GM19043 (cell line): ENCODE measurements around the gene WASF2.
"Not testable (repeated sequence)": the region's sequence is repeated elsewhere in the genome, so short reads cannot be mapped to it uniquely, and the experiment has no call there.

Experiments
- ATAC-seq: cut with Tn5 transposase; IDR thresholded peaks from one replicate; pipeline ENCODE4 v1.9.1; 2021; ENCODE audit warnings: low read depth; ENCODE audit not compliant: unreplicated experiment

The WASF2 gene

DNA sequence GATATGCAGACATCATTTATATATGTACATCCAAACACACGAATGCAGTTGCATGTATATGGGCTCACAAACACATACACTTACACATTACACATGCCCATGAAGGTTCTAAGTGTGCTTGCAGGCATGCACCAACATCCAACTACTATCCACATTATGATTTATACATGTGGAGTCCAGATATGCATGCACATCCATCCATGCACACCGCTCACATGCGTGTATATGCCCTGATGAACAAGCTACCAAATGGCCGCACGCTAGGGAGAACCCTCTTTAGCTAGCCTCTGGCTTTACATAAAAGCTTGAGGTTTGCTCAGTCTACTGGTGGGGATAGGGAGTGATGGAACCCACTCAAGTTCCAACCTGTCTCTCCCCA is 89.0 kb downstream of the WASF2 start:
- no peak for ATAC-seq

DNA sequence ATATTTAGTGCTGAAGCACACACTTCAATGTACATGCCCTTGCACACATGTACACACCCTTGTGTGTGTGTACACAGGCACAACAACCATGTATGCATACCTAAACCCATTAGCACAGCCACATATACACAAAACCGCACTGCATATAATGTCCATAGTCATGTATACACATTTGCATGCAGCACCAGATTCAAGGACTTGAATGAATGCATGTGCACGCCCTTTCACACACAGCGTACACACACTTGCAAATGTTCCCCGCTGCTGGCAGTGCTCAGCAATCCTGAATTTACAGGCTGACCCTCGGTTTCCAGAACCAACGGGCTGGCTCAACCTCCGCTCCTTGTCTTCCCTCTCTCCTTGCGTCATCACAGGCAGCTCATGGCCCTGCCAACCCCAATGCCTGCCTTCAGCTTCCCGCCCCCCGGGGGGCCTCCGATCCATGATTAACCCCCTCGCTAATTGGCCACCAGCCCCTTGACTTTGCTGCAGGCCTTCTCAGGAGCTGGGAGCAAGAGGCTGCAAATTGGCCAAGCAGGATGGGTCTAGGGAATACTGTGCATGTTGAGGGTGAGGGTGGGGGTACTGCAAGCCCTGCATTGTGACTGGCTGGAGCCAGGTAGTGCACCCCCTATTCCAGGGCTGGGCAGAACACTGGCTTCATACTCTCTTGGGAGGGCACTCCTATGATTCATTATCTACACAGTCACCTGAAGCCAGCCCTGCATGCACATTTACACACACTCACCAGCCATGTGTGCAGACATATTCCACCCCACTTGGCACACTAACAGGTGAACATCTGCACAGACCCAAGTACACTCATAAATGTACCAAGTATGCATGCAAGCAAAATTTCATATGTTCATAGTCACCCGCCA is 89.6 kb downstream of the WASF2 start:
- no peak for ATAC-seq

DNA sequence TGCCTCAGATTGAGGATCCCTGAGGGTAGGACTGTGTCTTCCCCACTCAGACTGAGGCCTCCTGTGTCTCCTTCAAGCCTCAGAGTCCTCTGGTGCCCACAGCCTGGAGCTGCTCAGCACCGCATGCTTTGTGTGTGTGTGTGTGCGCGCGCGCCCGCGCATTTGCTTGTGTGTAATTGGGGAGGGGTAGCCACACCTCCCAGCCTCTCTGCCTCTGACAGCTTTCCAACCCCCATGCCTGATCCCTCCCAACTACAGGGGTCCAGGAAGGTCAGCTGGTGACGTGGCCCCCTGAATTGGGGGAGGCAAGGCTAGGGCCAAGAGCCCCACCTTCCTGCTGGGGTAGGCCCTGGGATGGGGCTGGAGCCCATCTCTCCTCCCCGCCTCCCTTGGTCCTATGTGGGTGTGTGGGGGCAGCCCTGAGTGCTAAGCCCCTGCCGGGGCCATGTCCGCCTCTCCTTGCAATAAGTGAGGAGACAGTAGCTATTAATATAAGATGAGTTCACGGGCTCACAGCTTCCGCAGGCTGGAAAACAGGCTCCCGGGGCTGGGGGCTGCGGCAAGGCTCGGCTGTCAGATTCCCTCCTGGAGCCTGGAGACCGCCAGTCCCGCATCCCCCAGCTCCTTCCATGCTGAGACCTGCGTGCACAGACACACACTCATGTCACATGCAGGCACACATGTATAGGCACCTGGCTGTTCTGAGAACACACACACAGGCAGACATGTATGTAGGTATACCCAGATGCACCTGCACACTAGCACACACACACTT is 90.5 kb downstream of the WASF2 start:
- no peak for ATAC-seq

DNA sequence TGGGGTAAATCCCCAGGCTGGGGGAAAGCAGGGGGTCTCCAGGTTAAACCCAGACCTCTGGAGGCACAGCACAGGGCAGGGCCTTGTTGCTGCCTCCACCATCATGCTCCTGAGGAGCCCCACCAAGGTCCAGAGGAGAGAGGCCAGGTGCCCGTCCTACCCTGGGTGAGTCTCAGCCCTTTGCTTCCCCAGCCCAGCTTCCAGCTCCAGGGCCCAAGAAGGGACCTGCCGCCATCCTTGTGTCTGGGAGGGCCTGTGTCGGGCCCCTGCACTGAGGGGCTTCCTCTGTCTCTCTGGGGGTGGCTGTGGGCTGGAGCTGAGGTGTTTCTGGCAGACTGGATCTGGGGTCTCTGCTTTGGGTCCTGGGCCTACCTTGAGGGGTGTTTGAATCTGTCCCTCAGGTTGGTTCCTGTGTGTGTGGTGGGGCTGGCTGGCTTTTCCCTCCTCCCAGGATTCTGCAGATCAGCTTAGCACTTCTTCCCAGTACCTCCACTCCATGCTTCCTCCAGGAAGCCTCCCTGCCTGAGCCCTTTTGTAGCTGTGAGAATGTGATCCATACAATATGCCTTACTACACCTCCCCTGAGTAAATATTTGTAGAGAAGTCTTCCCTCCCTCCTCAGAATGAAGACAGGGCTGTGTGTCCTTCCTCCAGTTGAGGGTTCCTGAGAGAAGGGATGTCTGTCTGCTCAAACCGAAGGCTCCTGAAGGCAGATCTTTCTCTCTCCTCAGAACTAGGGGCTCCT is 91.4 kb downstream of the WASF2 start:
- ATAC-seq = no peak

DNA sequence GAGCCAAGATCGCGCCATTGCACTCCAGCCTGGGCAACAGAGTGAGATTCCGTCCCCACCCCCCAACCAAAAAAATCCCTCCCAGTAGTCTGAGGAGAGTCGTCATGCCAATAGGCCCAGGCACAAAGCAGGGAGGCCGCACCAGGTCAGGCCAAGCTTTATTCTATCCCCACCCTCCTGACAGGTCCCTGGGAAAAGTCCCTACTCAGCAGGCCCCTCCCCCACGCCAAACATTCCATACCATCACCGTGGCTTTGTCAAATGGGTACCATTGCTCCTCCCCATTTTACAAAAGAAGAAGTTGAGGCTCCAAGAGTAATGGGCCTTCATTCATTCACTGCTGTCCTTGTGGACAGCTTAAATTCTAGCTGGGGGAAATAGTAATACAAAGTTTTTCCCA is 92.2 kb downstream of the WASF2 start:
- ATAC-seq = no peak

DNA sequence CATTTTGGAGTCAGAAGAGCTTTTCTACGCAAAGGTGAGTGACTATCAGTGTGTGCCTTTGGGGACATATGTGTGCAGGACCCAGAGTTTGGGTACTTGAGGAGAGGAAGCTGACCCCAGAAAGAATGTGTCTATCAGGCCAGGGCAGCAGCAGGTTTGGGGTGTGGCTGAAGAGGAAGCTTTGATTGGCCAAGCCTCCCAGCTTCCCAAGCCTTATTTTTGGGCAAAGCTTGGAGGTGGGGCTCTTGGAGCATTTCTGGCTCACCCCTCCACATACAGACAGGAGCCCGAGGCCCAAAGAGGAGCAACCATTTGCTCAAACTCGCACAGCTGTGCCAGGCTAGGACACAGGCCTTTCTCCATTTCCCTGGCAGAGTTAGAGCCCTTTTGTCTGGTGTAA is 92.9 kb downstream of the WASF2 start:
- ATAC-seq = no peak

DNA sequence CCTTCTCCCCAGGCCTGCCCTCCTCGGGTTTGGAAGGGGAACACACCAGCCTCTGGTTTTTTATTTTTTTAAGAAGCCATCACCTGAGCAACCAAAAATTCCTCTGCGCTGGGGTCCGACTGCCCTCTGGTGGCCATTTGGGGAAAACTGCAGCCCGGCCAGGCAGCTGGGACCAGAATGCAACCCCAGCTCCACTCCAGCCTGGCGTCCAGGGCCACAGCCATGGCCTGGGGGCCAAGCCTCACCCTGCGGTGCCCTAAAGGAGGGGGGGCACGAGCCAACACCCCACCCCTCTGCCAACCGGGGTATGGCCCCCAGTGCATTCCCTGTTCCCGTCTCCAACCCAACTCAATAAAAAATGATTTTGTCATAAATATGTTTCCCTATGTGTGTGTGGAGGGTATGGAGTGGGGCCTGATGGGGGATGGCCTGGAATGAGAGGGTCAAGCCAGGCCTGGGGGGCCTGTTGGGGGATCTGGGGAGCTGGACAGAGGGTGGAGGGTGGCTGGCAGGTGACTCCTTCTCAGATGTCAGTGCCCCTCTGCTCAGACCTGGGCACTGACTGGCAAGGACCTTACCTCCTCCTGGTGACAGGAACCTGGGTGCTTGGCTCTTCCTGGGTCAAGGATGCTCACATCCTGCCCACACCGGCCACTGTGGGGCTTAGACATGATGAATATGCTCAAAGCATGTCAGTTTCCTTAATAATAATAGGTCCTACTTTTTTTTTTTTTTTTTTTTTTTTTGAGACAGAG is 94.3 kb downstream of the WASF2 start:
- no peak for ATAC-seq

DNA sequence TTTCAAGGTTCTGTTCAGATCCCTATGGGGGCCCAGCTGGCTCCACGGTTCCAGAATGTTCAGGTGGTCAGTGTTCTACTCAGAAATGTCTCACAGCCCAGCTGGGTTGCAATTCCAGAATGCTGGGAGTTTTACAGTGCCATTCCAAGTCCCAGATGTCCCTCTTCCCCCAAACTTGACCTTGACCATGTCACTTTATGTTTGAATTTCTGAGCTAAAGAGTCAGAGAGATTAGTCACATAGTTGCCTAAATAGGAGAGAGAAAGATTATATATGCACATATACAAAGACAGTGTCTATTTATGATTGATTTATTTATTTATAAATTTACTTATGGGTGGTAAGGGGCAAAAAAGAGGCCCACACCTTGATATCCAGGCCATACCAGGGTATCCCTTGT is 95.0 kb downstream of the WASF2 start:
- no peak for ATAC-seq

DNA sequence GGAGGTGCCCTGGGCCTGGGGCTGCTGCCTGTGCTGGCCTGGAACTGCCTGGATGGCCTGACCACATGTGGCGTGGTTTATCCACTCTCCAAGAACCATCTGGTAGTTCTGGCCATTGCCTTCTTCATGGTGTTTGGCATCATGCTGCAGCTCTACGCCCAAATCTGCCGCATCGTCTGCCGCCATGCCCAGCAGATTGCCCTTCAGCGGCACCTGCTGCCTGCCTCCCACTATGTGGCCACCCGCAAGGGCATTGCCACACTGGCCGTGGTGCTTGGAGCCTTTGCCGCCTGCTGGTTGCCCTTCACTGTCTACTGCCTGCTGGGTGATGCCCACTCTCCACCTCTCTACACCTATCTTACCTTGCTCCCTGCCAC is 95.7 kb downstream of the WASF2 start:
- ATAC-seq = no peak

DNA sequence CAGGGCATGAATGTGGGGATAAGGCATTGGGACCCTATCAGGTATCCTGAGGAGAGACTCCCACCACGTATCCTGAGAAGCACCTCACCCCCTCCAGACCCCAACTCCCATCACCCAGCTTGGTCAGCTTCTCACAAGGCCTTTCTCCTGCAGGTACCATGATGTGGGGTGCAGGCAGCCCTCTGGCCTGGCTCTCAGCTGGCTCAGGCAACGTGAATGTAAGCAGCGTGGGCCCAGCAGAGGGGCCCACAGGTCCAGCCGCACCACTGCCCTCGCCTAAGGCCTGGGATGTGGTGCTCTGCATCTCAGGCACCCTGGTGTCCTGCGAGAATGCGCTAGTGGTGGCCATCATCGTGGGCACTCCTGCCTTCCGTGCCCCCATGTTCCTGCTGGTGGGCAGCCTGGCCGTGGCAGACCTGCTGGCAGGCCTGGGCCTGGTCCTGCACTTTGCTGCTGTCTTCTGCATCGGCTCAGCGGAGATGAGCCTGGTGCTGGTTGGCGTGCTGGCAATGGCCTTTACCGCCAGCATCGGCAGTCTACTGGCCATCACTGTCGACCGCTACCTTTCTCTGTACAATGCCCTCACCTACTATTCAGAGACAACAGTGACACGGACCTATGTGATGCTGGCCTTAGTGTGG is 96.2 kb downstream of the WASF2 start:
- no peak for ATAC-seq

DNA sequence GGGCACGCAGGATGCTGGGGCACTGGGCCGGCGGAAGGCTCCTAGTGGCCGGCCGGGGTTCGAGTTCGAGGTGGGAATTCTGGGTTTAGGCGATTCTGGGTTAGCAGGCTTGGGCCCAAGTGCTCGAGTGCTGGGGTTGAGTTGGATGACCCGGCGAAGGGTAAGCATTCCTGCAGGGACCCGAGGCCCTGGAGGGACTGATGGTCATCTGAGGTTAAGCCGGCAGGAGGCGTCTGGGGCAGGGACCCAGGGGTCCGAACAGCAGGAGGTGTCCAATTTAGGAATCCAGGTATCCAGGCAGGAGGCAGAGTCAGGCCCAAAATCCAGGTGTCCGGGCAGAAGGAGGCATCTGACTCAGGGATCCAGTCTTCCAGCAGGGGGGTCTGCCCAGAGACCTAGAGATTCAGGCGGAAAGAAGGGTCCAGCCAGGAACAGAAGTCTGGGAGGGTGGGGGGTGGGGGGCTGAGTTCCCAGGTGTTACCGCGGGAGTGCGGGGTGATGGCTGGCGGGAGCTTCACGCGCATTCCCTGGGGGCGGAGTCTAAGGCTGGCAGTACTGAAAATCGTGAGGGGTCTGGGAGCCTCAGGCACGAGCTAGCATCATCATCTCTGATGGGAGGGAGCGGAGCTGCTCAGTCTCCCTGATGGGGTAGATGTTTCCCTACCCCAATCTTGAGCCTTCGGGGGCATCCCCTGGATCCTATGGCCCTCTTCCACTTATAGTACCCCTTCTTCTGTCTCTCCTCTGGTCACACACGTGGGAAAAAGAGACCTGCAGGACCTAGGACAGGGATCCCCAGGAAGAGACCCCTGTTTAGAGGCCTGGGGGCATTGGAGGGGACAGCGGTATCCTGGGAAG is 97.0 kb downstream of the WASF2 start:
- no peak for ATAC-seq

DNA sequence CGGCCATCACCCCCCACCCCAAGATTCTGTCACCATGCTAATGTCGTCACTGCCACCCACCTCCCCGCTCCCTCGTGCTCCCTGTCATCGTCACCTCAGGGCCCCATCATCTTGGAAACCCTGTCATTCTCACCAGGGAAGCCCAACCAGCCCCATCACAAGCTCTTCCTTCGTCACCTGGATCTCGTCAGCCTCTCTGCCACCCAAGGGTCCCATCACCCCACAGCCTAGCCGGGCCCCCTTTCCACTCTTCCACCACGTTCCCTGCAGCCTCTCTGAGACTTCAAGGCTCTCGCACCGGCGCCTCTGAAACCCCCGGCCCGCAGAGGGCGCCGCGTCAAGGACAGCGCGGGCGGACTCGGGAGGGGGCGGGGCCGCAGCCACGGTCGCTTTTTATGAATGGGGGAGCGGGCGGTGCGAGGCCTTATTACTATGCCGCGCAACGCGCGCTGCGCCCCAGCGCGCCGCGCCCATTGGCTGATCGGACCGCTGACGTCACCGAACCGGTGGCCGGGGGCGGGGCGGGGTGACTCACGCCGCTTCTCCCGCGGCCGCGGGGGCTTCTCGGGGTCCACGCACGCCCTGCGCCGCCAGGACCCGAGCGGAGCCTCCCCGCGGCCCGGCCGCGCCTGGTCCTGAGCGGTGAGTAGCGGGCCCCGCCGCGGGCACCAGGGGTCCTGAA is 97.7 kb downstream of the WASF2 start, which contains the start of gene GPR3:
Gene GPR3 (plus strand): TSS at position 527 of the 682 bp plus-strand sequence. CDS start 1,177 bp downstream, outside the sequence.
- ATAC-seq = peak; percentile 40

DNA sequence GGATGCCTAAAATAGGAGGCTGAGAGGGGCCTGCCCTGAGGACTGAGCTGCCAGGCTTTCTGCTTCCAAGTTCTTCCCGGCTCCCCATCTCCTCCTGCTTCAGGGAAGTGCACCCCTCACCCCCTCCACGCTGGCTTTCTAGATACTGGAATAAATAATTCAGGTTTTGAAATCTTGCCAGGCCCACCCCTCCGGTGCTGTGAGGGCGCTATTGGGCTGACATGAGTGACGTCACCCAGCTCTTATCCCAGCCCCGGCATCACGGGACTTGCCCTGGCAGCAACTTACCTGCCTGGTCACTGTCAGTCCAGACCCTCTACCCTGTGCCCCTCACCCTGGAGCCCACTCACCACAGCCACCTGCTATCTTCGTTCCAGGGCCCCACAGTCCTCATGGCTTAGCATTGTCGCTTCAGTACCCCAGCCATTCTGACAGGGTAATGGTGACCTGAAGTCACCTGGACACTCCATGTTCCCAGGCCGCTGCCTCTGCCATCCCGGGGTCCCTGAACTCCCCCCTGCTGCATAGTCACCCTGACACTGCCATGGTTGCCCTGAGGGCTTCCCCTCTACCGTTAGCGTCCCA is 98.4 kb downstream of the WASF2 start:
- ATAC-seq = no peak

DNA sequence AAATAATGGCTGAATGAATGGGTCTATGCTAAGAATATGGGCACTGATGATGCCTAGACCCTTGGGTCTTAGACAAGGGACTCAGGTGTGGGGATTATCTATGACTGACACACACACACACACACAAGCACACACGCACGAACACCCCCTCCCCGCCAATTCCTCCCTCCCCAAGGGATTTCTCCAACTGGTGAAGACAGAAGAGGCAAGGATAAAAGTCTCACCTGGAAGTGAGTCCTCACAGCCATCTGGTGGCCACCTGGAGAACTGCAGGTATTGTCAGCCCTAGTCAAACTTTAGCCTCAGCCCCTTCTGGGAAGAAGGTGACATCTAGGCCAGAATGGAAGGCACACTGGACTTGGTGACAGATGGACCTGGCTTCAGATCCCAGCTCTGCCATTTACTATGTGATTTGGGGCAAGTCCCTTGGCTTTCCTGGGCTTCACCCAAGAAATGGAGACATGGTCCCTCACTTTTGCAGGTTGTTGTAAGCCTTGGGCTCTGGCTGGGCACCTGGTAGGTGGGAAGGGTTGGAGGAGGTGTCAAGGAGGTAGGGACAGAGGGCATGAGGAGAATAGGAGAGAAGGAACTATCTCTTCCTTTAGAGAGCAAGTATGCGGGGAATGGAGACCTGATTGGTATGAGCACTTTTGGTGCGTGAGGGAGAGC is 101.5 kb downstream of the WASF2 start:
- ATAC-seq = no peak

DNA sequence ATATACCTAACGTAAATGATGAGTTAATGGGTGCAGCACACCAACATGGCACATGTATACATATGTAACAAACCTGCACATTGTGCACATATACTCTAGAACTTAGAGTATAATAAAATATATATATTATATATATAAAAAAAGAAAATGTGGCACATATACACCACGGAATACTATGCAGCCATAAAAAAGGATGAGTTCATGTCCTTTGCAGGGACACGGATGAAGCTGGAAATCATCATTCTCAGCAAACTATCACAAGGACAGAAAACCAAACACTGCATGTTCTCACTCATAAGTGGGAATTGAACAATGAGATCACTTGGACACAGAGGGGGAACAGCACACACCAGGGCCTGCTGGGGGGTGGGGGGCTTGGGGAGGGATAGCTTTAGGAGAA is 105.2 kb downstream of the WASF2 start:
- ATAC-seq = not testable (repeated sequence)

DNA sequence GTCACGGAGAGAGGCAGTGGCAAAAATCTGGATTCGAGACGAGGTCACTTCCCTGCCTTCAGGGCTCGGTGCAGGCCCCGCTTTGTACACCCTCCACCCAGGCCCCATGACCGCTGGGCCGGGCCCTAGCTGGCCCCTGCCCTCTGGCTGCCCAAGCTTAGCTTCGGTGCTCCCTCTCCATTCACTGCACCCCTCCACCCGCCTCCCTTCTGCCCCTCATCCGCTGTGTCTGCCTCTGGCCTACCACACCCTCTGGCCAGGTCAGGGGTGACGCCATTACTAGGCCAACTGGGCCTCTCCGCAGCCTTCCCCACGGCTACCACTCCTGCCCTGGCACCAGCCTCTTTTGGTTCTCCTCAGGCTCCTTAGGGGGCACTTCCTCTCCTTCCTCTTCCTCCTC is 106.3 kb downstream of the WASF2 start:
- no peak for ATAC-seq

DNA sequence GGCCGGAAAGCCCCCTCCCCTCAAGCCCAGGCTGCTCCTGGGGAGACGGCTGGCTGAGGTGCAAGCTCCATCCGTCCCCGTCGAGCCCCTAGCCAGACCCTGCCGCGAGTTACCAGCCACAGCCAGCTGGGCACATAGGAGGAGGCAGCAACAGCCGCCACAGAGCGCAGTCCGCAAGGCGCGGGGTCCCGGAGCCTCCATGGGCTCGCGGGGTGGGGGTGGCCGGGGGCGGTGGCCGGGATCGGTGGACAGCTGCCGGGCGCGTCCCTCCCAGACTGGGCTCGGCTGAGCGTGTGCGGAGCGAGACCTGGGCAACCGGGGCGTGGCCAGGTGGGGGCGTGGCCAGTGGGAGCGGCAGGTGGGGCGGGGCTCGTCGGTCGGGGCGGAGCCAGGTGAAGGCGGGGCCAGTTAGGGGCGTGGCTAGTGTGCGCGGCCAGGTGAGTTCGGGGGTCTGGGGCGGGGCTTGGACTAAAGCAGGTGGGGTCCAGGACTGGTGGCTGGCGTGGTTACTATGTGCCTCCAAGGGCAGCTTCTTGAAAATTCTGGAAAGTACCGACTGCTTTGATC is 106.8 kb downstream of the WASF2 start, which contains the start of gene CD164L2:
Gene CD164L2 (minus strand): TSS at position 295 of the 567 bp plus-strand sequence. CDS start 94 bp downstream, at position 201.
- no peak for ATAC-seq
